H1 (cell line): ENCODE measurements around the gene UBASH3B. TPM values are rescaled to one million over a fixed set of nuclear protein-coding genes. Genes with fewer than 3 reads are reported as not detected.

Experiments used
- CHD1 ChIP-seq: IDR thresholded peaks from 2 replicates; pipeline ENCODE4 v1.6.1; 2012; ENCODE audit warnings: low read depth, low read length, improper control_type of control experiment
- E2F6 ChIP-seq: IDR thresholded peaks from 2 replicates; pipeline ENCODE4 v1.6.1; 2012; ENCODE audit warnings: inconsistent platforms
- EP300 ChIP-seq, 2 experiments: IDR thresholded peaks; 1 replicate in 1 of 2; 2 replicates in 1 of 2; pipeline ENCODE4 v1.6.1; 2011 to 2012; ENCODE audit warnings: low read depth in 2 of 2, low read length in 2 of 2, mild to moderate bottlenecking in 2 of 2, borderline replicate concordance in 1 of 2, inconsistent platforms in 1 of 2, moderate library complexity in 1 of 2
- polyA plus RNA-seq, 7 experiments: library from polyadenylated mRNA; depleted of rRNA in 3 of 7; stranded (reverse) in 5 of 7; unstranded in 2 of 7; fragments of >200 nt in 5 of 7; fragments of 200-250 nt in 2 of 7; gene quantifications; 1 replicate in 5 of 7; 2 replicates in 1 of 7; 4 replicates in 1 of 7; pipeline versions ENCODE4 v1.2.1 to v1.2.3, GENCODE V29; 2011 to 2013; ENCODE audit warnings: missing spikeins in 2 of 7, mixed read lengths in 2 of 7
- total RNA-seq: library from RNA; stranded (reverse); fragmentation: NEBNext Ultra II Directional; extraction: Animal tissue kit (Norgen Biotek cat#: 25700); gene quantifications from 2 replicates; pipeline ENCODE4 v1.2.1, GENCODE V29; 2021
- TF ChIP-seq, protein P1 (sequence below): IDR thresholded peaks from 2 replicates; pipeline ENCODE4 v1.6.1; 2012; ENCODE audit warnings: inconsistent platforms

UBASH3B gene
- total and polyA plus RNA-seq, 2 of the 8 experiments (the other 6 are each of a cell fraction or from before 2014, with no cell fraction given): 7.5 to 9.5 TPM

GRCh38 chr11:122852074-122852795, 196.7 kb downstream of the UBASH3B start (continued):
- TF ChIP-seq E2F6: no peak
- no peak for TF ChIP-seq EP300 (IDR thresholded peaks at IDR 0.05; ENCODE audit: borderline replicate concordance in 1 of 2, low read depth in 2 of 2, low read length in 2 of 2)
- no peak for TF ChIP-seq CHD1
- TF ChIP-seq, protein P1, sequence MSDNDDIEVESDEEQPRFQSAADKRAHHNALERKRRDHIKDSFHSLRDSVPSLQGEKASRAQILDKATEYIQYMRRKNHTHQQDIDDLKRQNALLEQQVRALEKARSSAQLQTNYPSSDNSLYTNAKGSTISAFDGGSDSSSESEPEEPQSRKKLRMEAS: no peak
